ENCODE measurements around the gene GRXCR1. TPM values are rescaled to one million over a fixed set of nuclear protein-coding genes. Genes with fewer than 3 reads are reported as not detected.

The GRXCR1 gene
- total RNA-seq (0.05 TPM), polyA plus RNA-seq (0.14 TPM)
- long read RNA-seq, donor 1, result 0 reads
- long read RNA-seq, donor 2, result 0 reads
- long read RNA-seq, donor 3, result 0 reads
- long read RNA-seq, donor 4, result 0 reads
- long read RNA-seq, donor 5, result 0 reads
- long read RNA-seq, donor 6, result 0 reads
- long read RNA-seq, donor 7, result 0 reads
- long read RNA-seq, donor 8, result 0 reads
- long read RNA-seq, donor 9, result 0 reads
- long read RNA-seq, donor 10, result 0 reads

DNA sequence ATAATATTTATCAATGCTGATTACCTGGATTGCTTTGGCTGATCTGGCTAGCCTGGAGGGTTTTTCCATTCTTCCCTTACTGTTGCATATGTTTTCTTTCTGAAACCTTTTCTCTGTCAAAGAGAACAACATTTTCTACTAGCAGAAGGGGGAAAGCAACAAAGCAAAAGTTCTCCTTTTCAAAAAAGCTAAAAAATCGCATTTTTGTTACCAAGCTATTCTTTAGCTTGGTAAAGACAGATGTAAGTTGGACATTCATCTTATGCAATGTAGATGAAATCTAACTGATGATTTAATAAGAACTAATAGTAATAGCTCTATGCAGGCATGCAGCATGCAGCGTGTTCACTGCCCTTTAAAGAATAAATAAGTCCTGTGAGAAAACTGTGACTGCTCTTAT lies at the start of gene GRXCR1:
Gene GRXCR1, plus strand, starts transcription at position 301 of the 400 bp plus-strand sequence. CDS start 554 bp downstream, outside the sequence.
- Histone ChIP-seq H3K36me3 (ENCODE audit: control insufficient read depth in 2 of 2, insufficient read depth in 2 of 2, low read length in 1 of 2) (no peaks in the 10 kb centered on the region), H3K27me3 (ENCODE audit: control insufficient read depth in 2 of 2, insufficient read depth in 1 of 2, low read length in 1 of 2) (no peaks in the 10 kb centered on the region), H3K9me3 (ENCODE audit: control insufficient read depth in 2 of 2, insufficient read depth in 1 of 2, low read length in 1 of 2) (no peaks in the 10 kb centered on the region), H3K4me1 (ENCODE audit: control insufficient read depth in 2 of 2, insufficient read depth in 2 of 2, low read length in 2 of 2) (no peaks in the 10 kb centered on the region), H3K4me3 (ENCODE audit: low read length in 2 of 2) (no peak within 1 kb of the TSS), H3K27ac (ENCODE audit: low read depth in 1 of 2, low read length in 1 of 2) (no peak within 1 kb of the TSS)
- no peak for DNase-seq (ENCODE audit: low read depth in 6 of 9, low spot score in 9 of 9)
- 93% methylated on average over 2 of the region's 2 CpGs for WGBS

DNA sequence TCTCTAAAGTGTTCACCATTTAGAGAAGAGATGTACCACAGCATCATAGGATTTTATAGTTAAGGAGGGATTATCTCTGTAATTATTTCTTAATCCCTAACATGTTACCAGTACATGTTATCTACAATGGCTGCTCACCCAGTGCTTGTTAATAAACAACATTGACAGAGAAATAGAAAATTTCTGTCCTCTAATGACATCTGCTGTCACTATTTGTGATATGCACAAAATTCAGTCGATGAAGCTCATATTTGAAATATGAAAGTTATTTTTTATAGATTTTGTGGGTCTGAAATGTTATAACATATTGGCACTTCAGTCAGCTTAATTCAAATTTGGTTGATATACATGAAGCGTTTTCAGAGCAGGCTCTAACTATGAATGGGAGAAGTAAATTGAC lies 48.8 kb upstream of the GRXCR1 start:
- no peaks in the 10 kb centered on the region for H3K36me3 ChIP-seq (ENCODE audit: control insufficient read depth in 2 of 2, insufficient read depth in 2 of 2, low read length in 1 of 2)
- no peaks in the 10 kb centered on the region for H3K27me3 ChIP-seq (ENCODE audit: control insufficient read depth in 2 of 2, insufficient read depth in 1 of 2, low read length in 1 of 2)
- H3K4me3 ChIP-seq (ENCODE audit: low read length in 2 of 2), result no peak overlapping the region
- WGBS, result 92% methylated on average over 2 of the region's 2 CpGs
- no peak for DNase-seq (ENCODE audit: low read depth in 6 of 9, low spot score in 9 of 9)
- H3K9me3 ChIP-seq (ENCODE audit: control insufficient read depth in 2 of 2, insufficient read depth in 1 of 2, low read length in 1 of 2), result no peaks in the 10 kb centered on the region
- H3K4me1 ChIP-seq (ENCODE audit: control insufficient read depth in 2 of 2, insufficient read depth in 2 of 2, low read length in 2 of 2), result no peaks in the 10 kb centered on the region
- H3K27ac ChIP-seq (ENCODE audit: low read depth in 1 of 2, low read length in 1 of 2), result no peak overlapping the region

DNA sequence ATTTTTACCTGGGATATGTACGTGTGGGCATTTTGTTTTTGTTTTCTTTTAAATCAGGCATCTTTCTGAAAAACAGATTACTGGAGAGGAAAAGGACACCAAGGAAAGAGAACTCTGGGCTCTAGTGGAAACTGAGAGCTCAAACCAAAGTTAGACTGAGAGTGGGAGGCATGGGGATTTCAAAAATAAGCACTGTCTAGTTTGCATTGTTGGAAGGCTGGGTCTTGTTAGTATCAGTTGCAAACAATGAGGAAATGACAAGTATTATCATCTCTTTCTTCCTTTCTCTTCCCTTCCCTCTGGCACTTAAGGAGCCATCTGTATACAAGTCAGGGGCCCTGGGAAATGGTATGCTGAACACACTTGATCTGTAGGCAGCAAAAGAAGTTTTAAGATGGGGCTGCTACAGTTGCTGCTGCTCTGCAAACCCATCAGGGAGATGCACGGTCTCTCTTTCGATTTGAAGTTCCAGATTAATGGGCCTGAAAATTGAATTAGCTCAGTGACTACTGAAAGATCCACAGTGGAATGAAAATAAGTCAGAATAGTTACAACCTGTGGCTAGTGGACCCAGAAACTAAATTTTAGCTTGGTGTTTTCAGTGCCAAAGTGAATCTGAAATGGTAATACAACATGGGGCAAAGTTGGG lies 48.0 kb upstream of the GRXCR1 start:
- 95% methylated on average over 3 of the region's 3 CpGs for WGBS
- no peak for DNase-seq (ENCODE audit: low read depth in 6 of 9, low spot score in 9 of 9)
- H3K4me1 ChIP-seq (ENCODE audit: control insufficient read depth in 2 of 2, insufficient read depth in 2 of 2, low read length in 2 of 2), result no peaks in the 10 kb centered on the region
- H3K4me3 ChIP-seq (ENCODE audit: low read length in 2 of 2), result no peak overlapping the region
- H3K27ac ChIP-seq (ENCODE audit: low read depth in 1 of 2, low read length in 1 of 2), result no peak overlapping the region
- no peaks in the 10 kb centered on the region for H3K9me3 ChIP-seq (ENCODE audit: control insufficient read depth in 2 of 2, insufficient read depth in 1 of 2, low read length in 1 of 2)
- no peaks in the 10 kb centered on the region for H3K27me3 ChIP-seq (ENCODE audit: control insufficient read depth in 2 of 2, insufficient read depth in 1 of 2, low read length in 1 of 2)
- H3K36me3 ChIP-seq (ENCODE audit: control insufficient read depth in 2 of 2, insufficient read depth in 2 of 2, low read length in 1 of 2), result no peaks in the 10 kb centered on the region

DNA sequence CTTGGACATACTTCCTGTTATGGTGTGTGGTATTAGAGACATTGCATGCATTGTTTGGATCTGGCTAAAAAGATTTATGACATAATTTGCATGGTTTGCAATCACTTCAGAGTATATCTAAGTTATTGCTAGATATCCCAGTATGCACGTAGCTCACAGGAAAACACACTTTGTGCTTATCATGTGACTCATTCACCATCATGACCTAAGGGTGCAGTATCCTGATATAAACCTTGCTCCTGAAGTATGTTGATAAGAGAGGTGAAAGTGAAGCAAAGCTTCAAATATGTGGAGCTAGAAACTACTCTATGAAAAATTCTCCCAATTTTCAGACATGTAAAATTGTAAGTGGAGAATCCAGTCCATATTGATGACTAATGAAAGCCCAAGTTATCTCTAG lies 46.9 kb upstream of the GRXCR1 start:
- WGBS, result 49% methylated on average over 1 of the region's 1 CpG
- no peaks in the 10 kb centered on the region for H3K4me1 ChIP-seq (ENCODE audit: control insufficient read depth in 2 of 2, insufficient read depth in 2 of 2, low read length in 2 of 2)
- H3K36me3 ChIP-seq (ENCODE audit: control insufficient read depth in 2 of 2, insufficient read depth in 2 of 2, low read length in 1 of 2), result no peaks in the 10 kb centered on the region
- H3K27ac ChIP-seq (ENCODE audit: low read depth in 1 of 2, low read length in 1 of 2), result no peak overlapping the region
- H3K4me3 ChIP-seq (ENCODE audit: low read length in 2 of 2), result no peak overlapping the region
- H3K27me3 ChIP-seq (ENCODE audit: control insufficient read depth in 2 of 2, insufficient read depth in 1 of 2, low read length in 1 of 2), result no peaks in the 10 kb centered on the region
- no peaks in the 10 kb centered on the region for H3K9me3 ChIP-seq (ENCODE audit: control insufficient read depth in 2 of 2, insufficient read depth in 1 of 2, low read length in 1 of 2)
- DNase-seq (ENCODE audit: low read depth in 6 of 9, low spot score in 9 of 9), result no peak

DNA sequence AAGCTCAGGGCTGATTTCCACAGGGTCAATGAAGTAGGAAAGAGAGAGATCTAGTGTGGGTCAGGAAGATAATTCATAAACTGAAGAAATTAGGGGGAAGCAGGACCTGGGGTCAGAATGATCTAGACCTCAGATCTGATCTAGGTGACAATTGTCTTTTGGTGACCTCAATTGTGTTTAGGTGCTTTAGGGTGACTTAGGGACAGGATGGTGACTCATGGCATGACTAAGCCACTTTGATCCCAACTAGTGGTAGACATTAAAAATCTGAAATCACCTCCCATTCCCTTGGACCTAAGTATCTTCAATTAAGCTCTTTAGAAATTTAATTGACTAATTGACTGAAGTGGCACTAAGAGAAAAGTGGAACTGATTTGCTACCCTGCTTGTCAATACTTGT lies 36.7 kb upstream of the GRXCR1 start:
- Histone ChIP-seq H3K9me3 (ENCODE audit: control insufficient read depth in 2 of 2, insufficient read depth in 1 of 2, low read length in 1 of 2) (no peaks in the 10 kb centered on the region), H3K27ac (ENCODE audit: low read depth in 1 of 2, low read length in 1 of 2) (no peak overlapping the region)

DNA sequence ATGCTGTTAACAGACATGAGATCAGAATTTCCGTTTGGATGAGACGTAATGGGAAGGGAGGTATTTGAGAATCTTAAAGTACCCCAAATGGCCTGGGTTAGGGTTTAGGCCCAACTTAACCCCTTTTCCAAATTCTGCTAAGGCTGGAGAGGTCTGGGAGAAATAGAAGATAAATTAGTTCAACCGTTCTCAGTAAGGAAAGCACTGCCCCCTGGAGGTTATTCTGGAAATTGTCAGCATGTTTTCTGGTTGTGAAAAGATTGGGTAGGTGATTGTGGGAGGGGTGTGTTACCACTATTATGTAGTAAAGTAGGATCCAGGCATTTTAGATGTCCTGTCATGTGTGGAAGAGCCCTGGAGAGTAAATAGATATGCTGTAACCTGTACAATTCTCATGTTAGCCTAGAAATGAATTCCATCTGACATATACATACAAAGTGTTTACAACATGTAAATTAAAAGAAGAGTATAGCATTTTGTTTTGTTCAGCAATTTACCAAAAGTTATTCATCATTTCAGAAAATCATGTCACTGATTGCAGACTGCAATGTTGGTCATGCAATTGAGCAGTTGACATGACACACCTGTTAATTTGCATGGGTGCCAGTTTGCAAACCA lies 26.8 kb upstream of the GRXCR1 start:
- DNase-seq (ENCODE audit: low read depth in 6 of 9, low spot score in 9 of 9), result peak; percentile 9 to 68 (median 40)
- no peaks in the 10 kb centered on the region for H3K27me3 ChIP-seq (ENCODE audit: control insufficient read depth in 2 of 2, insufficient read depth in 1 of 2, low read length in 1 of 2)
- H3K9me3 ChIP-seq (ENCODE audit: control insufficient read depth in 2 of 2, insufficient read depth in 1 of 2, low read length in 1 of 2), result no peaks in the 10 kb centered on the region
- whole genome bisulfite sequencing, result 22% methylated on average over 3 of the region's 3 CpGs
- no peaks in the 10 kb centered on the region for H3K36me3 ChIP-seq (ENCODE audit: control insufficient read depth in 2 of 2, insufficient read depth in 2 of 2, low read length in 1 of 2)
- H3K4me1 ChIP-seq (ENCODE audit: control insufficient read depth in 2 of 2, insufficient read depth in 2 of 2, low read length in 2 of 2), result no peaks in the 10 kb centered on the region
- no peak overlapping the region for H3K27ac ChIP-seq (ENCODE audit: low read depth in 1 of 2, low read length in 1 of 2)
- H3K4me3 ChIP-seq (ENCODE audit: low read length in 2 of 2), result no peak overlapping the region

More for the DNA sequence above, 36.7 kb upstream of the GRXCR1 start:
- Histone ChIP-seq H3K4me1 (ENCODE audit: control insufficient read depth in 2 of 2, insufficient read depth in 2 of 2, low read length in 2 of 2) (no peaks in the 10 kb centered on the region), H3K4me3 (ENCODE audit: low read length in 2 of 2) (no peak overlapping the region), H3K27me3 (ENCODE audit: control insufficient read depth in 2 of 2, insufficient read depth in 1 of 2, low read length in 1 of 2) (no peaks in the 10 kb centered on the region), H3K36me3 (ENCODE audit: control insufficient read depth in 2 of 2, insufficient read depth in 2 of 2, low read length in 1 of 2) (no peaks in the 10 kb centered on the region)
- no peak for DNase-seq (ENCODE audit: low read depth in 6 of 9, low spot score in 9 of 9)

DNA sequence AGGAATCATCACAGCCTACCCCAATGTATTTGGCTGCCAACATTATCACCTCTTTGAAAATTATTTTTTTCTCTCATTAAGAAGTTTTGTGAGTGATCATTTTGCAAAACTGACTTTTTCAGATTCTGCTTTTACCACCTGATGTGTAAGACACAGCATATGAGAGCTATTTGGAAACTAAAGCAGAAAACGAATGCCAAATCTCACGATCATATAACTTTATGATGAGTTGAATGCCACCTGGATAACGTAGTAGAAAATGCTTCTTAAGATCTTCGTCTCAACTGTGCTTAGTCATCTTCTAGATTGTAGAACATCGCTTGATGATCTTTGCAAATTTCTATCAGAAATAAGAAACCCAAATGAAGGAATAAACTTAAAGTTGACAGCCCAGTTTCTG lies 21.3 kb upstream of the GRXCR1 start:
- Histone ChIP-seq H3K4me1 (ENCODE audit: control insufficient read depth in 2 of 2, insufficient read depth in 2 of 2, low read length in 2 of 2) (no peaks in the 10 kb centered on the region), H3K36me3 (ENCODE audit: control insufficient read depth in 2 of 2, insufficient read depth in 2 of 2, low read length in 1 of 2) (no peaks in the 10 kb centered on the region), H3K27ac (ENCODE audit: low read depth in 1 of 2, low read length in 1 of 2) (no peak overlapping the region), H3K4me3 (ENCODE audit: low read length in 2 of 2) (no peak overlapping the region), H3K9me3 (ENCODE audit: control insufficient read depth in 2 of 2, insufficient read depth in 1 of 2, low read length in 1 of 2) (no peaks in the 10 kb centered on the region), H3K27me3 (ENCODE audit: control insufficient read depth in 2 of 2, insufficient read depth in 1 of 2, low read length in 1 of 2) (no peaks in the 10 kb centered on the region)
- 91% methylated on average over 5 of the region's 5 CpGs for WGBS
- no peak for DNase-seq (ENCODE audit: low read depth in 6 of 9, low spot score in 9 of 9)

DNA sequence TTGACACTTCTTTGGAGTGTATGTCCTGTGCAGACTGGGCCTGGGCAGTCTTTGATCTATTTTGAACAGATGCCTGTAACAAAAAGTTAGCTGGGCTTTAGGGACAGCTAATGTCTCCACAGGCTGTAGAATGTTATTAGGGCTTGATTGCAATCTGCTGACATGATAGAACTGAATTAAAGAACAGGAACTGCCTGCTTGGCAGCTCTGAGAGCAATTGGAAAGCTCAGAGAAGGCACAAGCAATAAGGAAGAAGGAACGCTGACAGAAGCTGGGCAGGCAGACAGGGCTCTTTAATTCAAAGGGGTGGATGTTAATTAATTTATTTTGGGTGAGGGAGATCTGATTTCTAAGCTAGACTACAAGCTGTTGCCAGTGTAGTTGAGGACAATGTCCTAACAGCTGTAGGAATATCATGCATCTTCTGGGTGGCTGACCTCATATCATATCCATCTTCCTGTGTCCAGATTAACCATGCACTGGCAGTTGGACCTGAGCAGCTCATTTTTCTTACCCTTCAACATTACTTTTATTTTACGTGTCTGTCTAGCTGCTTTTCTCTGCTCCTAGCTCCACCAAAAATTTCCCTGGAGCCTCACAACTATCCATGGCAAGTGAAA lies 20.7 kb upstream of the GRXCR1 start:
- no peak overlapping the region for H3K4me3 ChIP-seq (ENCODE audit: low read length in 2 of 2)
- 64% methylated on average over 2 of the region's 2 CpGs for WGBS
- no peak for DNase-seq (ENCODE audit: low read depth in 6 of 9, low spot score in 9 of 9)
- no peaks in the 10 kb centered on the region for H3K4me1 ChIP-seq (ENCODE audit: control insufficient read depth in 2 of 2, insufficient read depth in 2 of 2, low read length in 2 of 2)
- no peak overlapping the region for H3K27ac ChIP-seq (ENCODE audit: low read depth in 1 of 2, low read length in 1 of 2)
- H3K9me3 ChIP-seq (ENCODE audit: control insufficient read depth in 2 of 2, insufficient read depth in 1 of 2, low read length in 1 of 2), result no peaks in the 10 kb centered on the region
- H3K27me3 ChIP-seq (ENCODE audit: control insufficient read depth in 2 of 2, insufficient read depth in 1 of 2, low read length in 1 of 2), result no peaks in the 10 kb centered on the region
- no peaks in the 10 kb centered on the region for H3K36me3 ChIP-seq (ENCODE audit: control insufficient read depth in 2 of 2, insufficient read depth in 2 of 2, low read length in 1 of 2)

DNA sequence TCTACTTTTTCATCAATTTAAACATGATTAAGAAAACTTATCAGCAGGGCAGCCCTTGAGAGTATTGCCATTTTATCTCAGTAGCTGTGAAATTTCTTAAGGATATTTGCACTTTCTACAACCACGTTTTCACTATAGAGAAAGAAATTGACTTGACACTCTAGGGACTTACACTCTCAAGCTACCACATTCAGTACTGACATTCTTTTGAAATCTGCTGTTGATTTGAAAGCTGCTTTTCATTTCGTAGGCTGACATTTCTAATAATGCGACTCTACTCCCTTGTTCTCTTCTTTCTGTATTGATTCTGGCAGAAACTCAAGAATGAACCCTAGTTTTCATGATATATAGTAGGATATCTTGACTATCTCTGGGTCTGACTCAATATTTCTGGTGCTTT lies 13.7 kb upstream of the GRXCR1 start:
- DNase-seq (ENCODE audit: low read depth in 6 of 9, low spot score in 9 of 9), result no peak
- no peak overlapping the region for H3K27ac ChIP-seq (ENCODE audit: low read depth in 1 of 2, low read length in 1 of 2)
- 82% methylated on average over 3 of the region's 3 CpGs for WGBS
- no peaks in the 10 kb centered on the region for H3K27me3 ChIP-seq (ENCODE audit: control insufficient read depth in 2 of 2, insufficient read depth in 1 of 2, low read length in 1 of 2)
- no peak overlapping the region for H3K4me3 ChIP-seq (ENCODE audit: low read length in 2 of 2)
- H3K9me3 ChIP-seq (ENCODE audit: control insufficient read depth in 2 of 2, insufficient read depth in 1 of 2, low read length in 1 of 2), result no peaks in the 10 kb centered on the region
- no peaks in the 10 kb centered on the region for H3K36me3 ChIP-seq (ENCODE audit: control insufficient read depth in 2 of 2, insufficient read depth in 2 of 2, low read length in 1 of 2)
- H3K4me1 ChIP-seq (ENCODE audit: control insufficient read depth in 2 of 2, insufficient read depth in 2 of 2, low read length in 2 of 2), result no peaks in the 10 kb centered on the region

Measured in thymus (tissue), 14 donors.